HG03280 (cell line): ENCODE results near the gene ACTL7B.
"Not testable (repeated sequence)": the region's sequence is repeated elsewhere in the genome, so short reads cannot be mapped to it uniquely, and the experiment has no call there.

Experiments
- ATAC-seq: cut with Tn5 transposase; IDR thresholded peaks from one replicate; pipeline ENCODE4 v1.9.1; 2021; ENCODE audit warnings: mild to moderate bottlenecking, moderate library complexity; ENCODE audit not compliant: unreplicated experiment

Gene ACTL7B

DNA sequence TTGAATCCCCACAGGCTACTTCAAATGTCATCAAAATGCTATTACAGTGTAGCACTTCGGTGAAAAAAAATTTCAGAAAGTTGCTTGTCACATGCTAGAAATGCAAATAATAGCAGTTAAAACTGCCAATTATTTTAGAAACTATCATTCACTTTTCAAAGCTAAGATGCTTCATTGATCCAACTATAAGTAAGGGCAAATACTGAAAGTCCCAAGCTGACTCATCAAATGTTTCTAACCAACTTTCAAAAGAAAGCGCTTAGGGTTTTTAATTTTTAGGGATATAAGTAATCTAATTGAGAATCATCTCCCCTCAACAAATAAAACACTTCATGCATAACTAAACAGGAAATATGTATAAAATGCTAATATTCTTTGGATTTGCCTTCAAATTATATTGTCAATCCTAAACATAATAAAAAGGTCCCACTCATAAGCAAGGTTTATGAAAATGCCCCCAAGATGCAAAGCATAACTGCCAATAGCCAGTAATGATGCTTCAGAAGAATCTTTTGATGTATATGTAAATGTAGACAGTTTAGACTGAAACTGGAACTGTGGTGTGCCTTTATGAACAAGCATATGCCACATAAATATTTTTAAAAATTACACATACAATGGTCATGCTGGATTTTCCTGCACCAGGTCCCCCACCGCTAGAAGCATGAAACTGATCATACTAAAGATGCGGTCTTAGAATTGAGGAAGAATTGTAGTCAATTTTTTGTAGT is 18.4 kb upstream of the ACTL7B start:
- no peak for ATAC-seq

- no peak for ATAC-seq
Observed at GRCh38 chr9:108869092-108869725, 13.4 kb upstream of the ACTL7B start.

DNA sequence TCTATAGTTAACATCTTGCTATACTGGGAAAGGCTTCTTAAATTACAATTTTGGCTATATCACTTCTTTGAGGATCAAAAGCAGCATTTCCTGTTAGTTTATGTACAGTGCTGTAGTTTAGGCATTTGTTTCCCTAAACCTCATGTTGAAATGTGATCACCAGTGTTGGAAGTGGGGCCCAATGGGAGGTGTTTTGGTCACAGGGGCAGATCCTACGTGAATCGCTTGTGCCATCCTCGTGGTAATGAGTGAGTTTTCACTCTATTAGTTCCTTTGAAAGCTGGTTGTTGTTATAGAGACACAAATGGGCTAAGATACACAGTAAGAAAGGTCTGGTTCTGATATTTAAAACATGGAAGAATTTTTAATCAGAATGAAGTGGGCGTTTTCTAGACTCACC is 12.0 kb upstream of the ACTL7B start:
- ATAC-seq, result no peak

GRCh38 chr9:108867116-108867515 is 11.3 kb upstream of the ACTL7B start:
- no peak for ATAC-seq

- ATAC-seq, result no peak
Observed at GRCh38 chr9:108866001-108866420, 10.2 kb upstream of the ACTL7B start.

DNA sequence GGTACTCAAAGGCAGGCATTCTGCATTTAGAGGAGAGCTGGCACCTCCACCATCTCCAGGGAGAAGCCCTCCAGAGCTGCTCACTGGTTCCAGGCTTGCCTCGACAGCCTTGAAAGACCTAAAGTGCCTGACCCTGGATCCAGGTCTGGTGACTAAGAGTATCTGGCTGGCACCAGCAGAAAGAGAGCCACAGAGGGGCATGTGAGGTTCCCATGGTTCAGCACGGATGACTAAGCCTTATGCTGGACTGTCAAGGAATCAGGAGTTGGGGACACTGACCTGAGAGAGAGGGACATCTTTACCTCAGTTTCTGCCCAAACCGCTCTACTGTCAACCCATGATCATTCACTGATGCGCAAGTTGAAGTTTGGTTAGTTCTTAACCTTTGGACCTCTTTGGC is 9.3 kb upstream of the ACTL7B start:
- ATAC-seq, result no peak

DNA sequence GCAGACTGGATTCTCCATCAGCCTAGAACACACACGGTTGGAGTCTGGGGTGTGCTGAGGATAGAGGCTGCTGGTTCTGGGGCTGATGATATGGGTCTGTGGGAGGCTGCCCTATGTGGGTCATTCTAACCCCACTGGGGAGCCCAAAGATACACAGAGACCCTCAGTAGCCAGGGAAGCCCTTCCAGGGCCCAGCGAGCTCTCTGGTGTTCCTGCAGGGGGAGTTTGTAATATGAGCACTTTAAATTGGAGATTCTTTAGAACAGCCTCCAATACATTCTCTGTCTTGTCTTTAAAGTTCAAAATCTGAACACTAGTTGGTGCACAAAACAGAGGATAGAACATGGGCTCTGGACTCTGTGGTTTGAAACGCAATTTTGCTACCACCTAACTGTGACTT is 8.7 kb upstream of the ACTL7B start:
- ATAC-seq, result no peak

DNA sequence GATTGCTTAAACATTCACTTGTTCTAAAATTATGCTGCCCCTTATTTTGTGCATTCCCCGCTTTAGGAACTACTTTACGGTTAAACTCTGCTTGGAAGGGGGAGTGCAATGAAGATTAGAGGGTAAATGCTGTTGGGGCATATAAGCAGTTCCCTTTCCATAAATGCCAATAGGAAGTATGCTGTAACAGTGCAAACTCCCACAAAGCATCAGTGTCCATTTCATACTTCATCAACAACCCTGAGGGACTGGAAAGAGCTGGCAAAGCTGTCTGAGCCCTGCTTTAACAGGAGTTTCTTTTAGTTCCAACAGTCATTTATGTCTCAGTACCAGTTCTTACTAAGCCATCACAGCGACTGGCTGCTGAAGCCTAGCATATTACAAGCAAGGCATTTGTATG is 8.1 kb upstream of the ACTL7B start:
- no peak for ATAC-seq

- no peak for ATAC-seq
Observed at GRCh38 chr9:108861997-108862396, 6.2 kb upstream of the ACTL7B start, which contains the start of gene ACTL7A. ACTL7A (plus strand) TSS chr9:108862266; CDS start chr9:108862323, 57 bp downstream.

GRCh38 chr9:108861464-108861863 is 5.7 kb upstream of the ACTL7B start:
- ATAC-seq, result no peak

DNA sequence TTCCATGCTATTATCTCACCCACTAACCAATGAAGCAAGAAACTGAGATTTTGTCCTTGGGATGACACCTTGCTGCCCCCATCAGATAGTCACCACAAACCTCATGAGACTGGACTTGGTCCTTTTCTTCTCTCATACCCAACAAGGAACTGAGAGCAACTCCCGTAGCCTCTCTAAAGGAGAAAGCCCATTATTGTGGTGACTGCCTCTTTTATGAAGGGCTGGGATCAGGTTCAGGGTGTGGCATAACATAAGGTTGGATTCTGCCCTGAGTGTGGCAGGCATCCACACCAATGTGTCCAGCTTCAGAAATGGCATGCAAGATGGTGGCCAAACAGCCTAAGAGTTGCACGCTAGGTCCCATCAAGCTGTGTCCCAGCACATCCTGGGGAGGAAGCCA is 5.0 kb upstream of the ACTL7B start:
- ATAC-seq, result no peak

- no peak for ATAC-seq
Observed at GRCh38 chr9:108860354-108860753, 4.6 kb upstream of the ACTL7B start.

DNA sequence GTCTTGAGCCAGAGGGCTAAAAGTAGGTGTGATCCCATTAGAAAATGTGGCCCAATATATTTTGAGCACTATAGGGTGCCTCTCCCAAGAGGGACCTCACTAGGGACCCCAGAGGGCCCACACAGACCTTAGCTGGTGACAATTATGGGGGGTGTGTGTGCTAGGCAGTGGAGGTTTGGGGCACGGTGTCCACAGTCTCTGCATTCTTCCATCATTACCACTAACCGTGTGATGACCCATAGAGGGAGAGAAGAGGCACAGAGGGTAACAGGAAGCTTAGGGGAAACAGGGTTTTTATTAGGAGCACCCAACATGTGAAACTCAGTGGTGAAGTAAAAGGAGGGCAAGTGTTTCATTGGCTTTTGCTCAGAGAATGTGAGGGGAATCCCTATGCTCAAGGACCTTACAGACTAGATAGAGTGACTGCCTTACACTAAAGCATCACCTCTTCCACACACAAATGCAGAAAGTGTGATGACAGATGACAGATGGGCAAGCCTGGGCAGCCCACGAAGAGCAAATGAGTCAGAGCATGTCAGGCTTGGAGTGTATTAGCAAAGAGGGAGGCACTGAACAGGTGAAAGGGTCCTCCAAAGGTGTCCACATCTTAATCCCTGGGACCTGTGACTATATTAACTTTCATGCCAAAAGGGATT is 3.8 kb upstream of the ACTL7B start:
- ATAC-seq, result no peak

DNA sequence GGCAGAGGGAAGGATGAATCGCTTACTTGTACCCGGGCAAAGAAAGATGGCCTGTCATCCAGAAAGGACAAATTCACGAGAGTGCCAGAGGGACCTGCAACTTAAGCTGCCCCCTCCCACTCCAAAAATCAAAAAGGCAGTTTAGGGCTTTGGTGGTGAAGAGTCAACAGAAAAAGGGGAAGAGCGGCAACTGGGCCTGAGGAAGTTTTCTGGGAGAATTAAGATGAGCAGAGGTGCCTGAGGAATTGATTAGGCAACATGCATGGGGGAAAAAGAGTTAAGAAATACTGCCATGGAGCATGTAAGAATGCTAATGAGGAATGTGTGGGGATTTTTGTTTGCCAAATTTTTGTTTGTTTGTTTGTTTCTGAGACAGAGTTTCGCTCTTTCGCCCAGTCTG is 1.8 kb upstream of the ACTL7B start:
- ATAC-seq, result no peak

DNA sequence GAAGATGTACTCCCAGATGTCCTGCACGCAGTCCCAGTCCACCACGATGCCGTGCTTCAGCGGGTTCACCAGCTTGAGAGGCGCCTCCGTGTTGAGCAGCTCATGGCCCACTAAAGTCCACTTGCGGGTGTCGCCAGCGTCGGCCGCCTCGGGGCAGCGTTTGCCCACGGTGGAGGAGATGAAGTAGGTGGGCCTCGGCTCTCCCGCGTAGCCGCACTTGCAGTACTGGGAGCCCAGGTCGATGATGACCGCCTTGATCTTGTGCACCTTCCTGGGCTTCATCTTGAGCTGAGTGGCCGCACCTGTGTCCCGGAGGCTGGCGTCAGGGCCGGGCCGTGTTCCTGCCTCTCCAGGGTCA is 278 bp downstream of the ACTL7B start:
- ATAC-seq, result no peak

GRCh38 chr9:108854641-108855528 is 901 bp downstream of the ACTL7B start:
- ATAC-seq, result no peak

GRCh38 chr9:108854094-108854493 is 1.7 kb downstream of the ACTL7B start:
- no peak for ATAC-seq

- no peak for ATAC-seq
Observed at GRCh38 chr9:108852079-108852478, 3.7 kb downstream of the ACTL7B start.

GRCh38 chr9:108851138-108851537 is 4.6 kb downstream of the ACTL7B start:
- no peak for ATAC-seq

GRCh38 chr9:108850293-108850897 is 5.4 kb downstream of the ACTL7B start:
- ATAC-seq, result no peak

DNA sequence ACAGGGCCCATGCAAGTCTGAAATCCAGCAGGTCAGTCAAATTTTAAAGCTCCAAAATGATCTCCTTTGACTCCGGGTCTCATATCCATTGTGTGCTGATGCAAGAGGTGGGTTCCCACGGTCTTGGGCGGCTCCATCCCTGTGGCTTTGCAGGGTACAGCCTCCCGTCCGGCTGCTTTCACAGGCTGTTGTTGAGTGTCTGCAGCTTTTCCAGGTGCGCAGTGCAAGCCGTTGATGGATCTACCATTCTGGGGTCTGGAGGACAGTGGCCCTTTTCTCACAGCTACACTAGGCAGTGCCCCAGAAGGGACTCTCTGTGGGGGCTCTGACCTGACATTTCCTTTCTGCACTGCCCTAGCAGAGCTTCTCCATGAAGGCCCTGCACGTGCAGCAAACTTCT is 7.5 kb downstream of the ACTL7B start:
- not testable (repeated sequence) for ATAC-seq
